ENCODE results near the gene PDYN. TPM values are rescaled to one million over a fixed set of nuclear protein-coding genes. Genes with fewer than 3 reads are reported as not detected.
A peak's percentile ranks its signal among the peaks of the same experiment; 100 is the strongest.

PDYN gene
- total RNA-seq, 1 donor from 2014 or later = not detected

DNA sequence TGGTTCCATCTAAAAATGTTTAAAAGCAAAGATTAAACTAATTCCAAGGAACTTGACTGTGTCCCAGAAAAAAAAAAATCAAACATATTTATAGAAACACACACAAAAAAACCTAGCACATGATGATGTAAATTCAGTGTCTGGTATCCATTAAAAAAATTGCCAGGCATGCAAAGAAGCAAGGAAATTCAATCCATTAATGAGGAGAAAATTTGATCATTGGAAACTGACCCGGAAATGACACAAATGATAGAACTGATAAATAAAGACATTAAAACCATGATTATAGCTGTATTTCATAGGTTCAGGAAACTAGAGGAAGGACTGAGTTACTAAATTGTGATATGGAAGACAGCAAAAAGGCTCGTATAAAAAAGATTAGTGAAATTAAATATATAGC is 34.7 kb downstream of the PDYN start:
- no peak for DNase-seq (ENCODE audit: low spot score)
- intact Hi-C loops (cut with DNase I) = no loop called here

- no peak for DNase-seq (ENCODE audit: low spot score)
- intact Hi-C loops (cut with DNase I) = no loop called here
Measured at GRCh38 chr20:1958426-1958825, 35.4 kb downstream of the PDYN start.

DNA sequence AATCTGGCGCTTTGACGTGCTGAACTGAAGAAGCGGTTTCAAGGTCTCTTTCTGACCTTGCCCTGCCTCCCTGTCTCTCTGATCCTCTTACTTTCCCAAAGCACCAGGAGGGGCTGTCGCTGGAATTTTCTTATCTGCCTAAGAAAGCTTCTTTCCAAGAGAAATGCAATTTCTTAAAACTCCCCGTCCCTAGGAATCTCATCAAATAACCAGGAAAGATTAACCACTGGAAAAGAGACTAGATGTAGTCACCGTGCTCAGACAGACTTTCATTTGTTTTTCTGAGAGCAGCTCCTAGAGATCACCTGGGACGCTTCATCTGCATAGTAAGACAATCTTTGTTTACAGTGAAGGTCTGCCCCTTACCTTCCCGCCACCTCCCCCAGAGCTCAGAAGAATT is 38.6 kb downstream of the PDYN start:
- no peak for DNase-seq (ENCODE audit: low spot score)
- intact Hi-C loops (cut with DNase I) = no loop called here

DNA sequence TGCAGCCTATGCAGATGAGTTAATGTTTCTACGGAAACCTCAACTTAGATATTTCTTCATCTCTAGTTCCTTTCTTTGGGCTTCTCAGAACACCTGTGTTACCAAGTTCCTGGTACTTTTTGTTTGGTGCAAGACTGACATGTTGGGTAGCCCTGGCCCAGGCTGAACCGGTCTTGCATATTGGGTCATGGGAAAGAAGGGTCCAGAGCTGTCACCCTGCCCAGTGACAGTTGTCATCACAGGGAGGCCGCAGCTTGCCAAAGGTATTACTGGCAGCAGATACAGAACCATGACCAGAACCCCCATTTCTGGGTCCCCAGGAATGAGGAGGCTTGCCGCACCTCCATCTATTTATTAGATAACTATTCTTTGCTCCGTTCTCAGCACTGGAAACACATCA is 40.2 kb downstream of the PDYN start:
- DNase-seq (ENCODE audit: low spot score) = no peak
- intact Hi-C loops (cut with DNase I) = no loop called here

DNA sequence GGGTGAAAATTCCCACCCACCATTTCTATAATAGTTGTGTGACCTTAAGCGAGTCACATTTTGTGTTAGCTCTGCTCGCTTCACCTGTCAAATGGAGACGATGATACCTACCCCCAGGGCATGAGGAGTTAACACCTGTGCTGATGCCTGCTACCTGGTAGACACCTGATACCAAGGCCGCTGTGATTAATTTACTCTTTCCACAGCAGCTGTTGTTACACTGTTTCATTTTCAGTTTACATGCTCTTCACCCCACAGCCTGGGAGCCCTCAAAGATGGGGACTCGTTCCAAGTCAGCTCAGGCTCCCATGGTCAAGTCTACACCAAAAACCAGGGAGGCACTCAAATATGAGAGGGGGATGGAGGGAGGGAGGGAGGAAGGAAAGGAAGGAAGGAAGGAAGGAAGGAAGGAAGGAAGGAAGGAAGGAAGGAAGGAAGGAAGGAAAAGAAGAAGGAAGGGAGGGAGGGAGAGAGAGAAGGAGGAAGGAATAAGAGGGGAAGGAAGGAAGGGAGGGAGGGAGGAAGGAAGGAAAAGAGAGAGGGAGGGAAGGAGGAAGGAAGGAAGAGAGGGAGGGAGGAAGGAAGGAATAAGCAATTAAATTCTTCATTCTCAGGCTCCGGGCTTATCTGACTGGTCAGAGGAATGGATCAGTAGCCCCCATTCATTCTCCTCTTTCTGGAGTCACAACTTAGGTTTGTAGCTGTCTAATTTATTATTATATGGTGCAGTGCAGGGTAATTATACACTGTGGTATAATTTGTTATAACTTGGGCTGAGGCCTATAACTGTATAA is 40.9 kb downstream of the PDYN start:
- DNase-seq (ENCODE audit: low spot score) = no peak
- intact Hi-C loops (cut with DNase I) = no loop called here

- peak; percentile 26 for DNase-seq (ENCODE audit: low spot score)
- intact Hi-C loops (cut with DNase I) = no loop called here
Measured at GRCh38 chr20:1951436-1952115, 42.3 kb downstream of the PDYN start.

- DNase-seq (ENCODE audit: low spot score) = peak; percentile 29
- intact Hi-C loops (cut with DNase I) = no loop called here
Measured at GRCh38 chr20:1950836-1951235, 43.0 kb downstream of the PDYN start.

DNA sequence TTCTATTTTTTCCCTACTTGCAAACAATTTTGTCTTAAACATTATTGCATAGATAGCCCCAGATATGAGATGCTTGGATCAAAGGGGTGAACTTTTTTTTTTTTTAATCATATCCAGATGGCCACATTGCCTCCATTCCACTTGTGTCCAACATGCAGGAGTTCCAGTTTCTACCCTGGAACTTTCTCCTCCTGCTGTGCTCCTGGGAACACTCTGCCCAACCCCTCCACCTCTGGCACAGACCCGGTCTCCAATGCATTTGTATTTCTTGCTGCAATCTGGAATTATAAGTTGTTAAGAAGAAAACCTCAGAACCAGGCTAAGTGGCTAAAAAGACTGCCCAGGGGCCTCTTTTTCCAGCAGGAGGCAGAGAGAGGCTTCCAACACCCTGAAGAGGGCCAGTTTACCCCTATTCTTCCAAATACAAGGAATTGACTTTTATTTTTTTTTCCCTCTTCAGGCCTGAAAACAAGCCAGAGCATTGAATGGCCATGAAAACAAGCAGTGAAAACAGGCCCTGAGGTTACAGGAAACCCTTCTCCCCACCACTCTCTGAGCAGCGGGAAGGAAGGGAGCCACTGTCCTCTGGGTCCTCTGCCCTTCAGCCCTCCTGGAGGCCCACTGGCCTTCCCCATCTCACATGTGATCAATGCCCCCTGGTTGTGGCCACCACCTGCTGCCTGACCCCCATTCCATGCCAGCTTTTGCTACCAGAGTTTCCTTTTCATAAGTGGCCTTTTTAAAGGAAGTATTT is 44.3 kb downstream of the PDYN start:
- intact Hi-C loops (cut with DNase I) = no loop called here
- peak; percentile 44 for DNase-seq (ENCODE audit: low spot score)

DNA sequence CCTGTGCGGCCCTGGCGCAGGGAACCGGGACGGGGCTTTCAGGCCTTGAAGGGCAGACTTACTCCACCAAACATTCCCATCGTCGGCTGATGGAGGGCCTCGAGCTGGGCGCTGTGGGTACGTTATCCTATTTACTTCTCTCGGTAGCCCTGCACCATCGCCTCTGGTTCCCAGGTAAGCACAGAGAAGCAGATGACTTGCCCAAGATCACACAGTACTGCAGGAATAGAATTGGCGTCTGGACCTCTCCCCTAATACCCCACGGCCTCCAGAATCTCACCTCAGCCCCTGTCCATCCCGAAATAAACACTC is 46.4 kb downstream of the PDYN start:
- no peak for DNase-seq (ENCODE audit: low spot score)
- intact Hi-C loops (cut with DNase I) = no loop called here

DNA sequence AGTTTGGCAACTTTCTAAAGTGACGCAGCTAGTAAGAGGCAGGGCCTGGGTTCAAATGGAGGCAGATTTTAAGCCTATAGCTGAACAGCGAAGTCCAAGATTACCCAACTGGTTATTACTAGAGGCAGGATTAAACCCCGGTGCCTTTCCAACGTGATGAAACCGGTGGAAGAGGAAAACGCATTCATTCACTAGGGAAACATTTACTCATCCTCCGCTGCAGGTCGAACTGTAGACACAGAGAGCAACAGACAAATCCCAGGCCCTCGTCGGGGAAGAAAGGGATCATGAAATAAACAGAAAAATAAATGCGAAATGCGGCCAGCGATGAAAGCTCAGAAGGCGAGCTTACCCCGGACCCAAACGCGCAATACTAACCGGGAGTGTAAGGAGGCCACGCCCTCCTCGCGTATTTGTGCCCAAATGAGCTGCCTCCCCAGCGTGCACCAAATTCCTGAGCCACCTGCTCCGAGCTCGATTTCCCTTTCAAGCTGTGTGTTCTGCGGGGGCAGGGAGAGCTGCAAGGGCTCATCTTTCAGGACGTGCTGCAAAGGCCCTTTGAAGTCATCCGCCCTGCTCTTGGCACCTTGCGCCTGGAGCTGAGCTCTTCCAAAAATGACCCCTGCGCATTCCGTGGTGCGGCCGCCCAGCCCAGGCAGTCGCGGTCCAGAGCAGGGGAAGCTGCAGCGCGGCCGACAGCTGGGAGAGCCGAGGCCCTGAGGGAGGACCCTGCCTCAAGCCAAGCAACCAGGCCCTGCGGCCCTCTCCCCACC is 46.9 kb downstream of the PDYN start:
- peak; percentile 74 for DNase-seq (ENCODE audit: low spot score)
- intact Hi-C loops (cut with DNase I) = no loop called here

GRCh38 chr20:1946442-1946761 is 47.5 kb downstream of the PDYN start:
- peak; percentile 61 for DNase-seq (ENCODE audit: low spot score)
- intact Hi-C loops (cut with DNase I) = no loop called here

- intact Hi-C loops (cut with DNase I) = no loop called here
- DNase-seq (ENCODE audit: low spot score) = peak; percentile 26
Measured at GRCh38 chr20:1945660-1946059, 48.2 kb downstream of the PDYN start.

DNA sequence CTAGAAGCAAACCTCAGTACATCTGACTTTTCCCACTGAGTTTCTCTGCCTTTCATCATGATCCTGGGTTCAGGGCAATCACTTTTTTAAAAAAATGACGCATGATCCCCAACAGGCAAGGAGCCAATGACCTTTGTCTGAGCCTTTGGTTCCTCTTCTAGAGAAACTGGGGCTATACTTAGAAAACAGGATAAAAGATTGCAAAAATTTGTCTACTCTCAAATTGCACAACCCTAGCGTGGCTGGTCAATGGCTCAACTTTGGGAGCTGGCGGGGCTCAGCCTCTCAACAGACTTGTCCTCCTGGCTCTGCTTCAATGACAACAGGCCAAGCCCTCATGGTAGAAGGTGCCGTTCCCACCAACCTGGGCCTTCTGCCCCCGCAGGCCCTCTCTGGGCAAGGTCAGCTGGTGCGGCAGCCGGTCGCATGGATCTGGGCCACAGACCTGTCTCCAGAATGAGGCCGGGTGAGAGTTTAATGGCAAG is 48.7 kb downstream of the PDYN start:
- intact Hi-C loops (cut with DNase I) = no loop called here
- DNase-seq (ENCODE audit: low spot score) = peak; percentile 83

- intact Hi-C loops (cut with DNase I) = no loop called here
- peak; percentile 27 for DNase-seq (ENCODE audit: low spot score)
Measured at GRCh38 chr20:1944345-1945091, 49.3 kb downstream of the PDYN start.

GRCh38 chr20:1943275-1944002 is 50.4 kb downstream of the PDYN start:
- peak; percentile 36 for DNase-seq (ENCODE audit: low spot score)
- intact Hi-C loops (cut with DNase I) = no loop called here

DNA sequence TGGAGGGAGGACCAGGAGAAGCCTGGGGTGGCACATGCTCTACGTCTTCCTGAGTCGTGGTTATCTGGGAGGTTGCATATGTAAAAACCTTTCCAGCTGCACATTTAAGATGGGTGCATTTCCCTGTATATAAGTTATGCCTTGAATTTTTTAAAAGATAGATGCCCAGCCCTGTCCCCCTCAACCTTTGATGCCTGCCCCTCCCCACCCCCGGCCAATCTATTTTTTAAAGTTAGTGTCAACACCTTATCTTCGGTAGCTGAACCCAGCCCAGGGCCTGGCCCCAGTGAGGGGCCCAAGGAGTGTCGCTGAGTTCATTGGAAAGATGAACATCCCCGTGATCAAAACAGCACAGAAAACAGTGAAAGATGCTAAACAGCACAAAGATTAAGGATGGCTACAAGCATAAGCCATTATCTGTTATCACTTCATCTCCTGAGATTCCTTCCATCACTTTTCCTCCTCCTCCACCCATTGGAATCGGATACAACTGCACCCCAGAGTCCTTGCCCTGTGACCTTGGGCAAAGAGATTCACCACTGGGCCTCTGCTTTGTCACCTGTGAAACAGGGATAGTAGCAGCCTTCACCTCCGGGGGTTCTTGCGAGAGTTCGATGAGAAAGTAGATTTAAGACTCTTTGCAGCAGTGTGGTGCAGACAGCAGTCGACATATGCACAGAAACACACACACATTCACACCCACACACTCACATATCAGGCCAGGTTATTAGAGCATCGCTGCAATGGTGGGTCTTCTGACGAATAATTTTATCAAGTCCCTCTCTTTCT is 51.2 kb downstream of the PDYN start:
- intact Hi-C loops (cut with DNase I) = no loop called here
- peak; percentile 41 for DNase-seq (ENCODE audit: low spot score)

GRCh38 chr20:1942061-1942460 is 51.8 kb downstream of the PDYN start:
- no peak for DNase-seq (ENCODE audit: low spot score)
- intact Hi-C loops (cut with DNase I) = no loop called here

GRCh38 chr20:1941226-1941625 is 52.6 kb downstream of the PDYN start:
- intact Hi-C loops (cut with DNase I) = no loop called here
- peak; percentile 68 for DNase-seq (ENCODE audit: low spot score)

Data from cardiac septum (tissue), 1 donor.